Measurements from ENCODE around the gene MYO3B.

DNA sequence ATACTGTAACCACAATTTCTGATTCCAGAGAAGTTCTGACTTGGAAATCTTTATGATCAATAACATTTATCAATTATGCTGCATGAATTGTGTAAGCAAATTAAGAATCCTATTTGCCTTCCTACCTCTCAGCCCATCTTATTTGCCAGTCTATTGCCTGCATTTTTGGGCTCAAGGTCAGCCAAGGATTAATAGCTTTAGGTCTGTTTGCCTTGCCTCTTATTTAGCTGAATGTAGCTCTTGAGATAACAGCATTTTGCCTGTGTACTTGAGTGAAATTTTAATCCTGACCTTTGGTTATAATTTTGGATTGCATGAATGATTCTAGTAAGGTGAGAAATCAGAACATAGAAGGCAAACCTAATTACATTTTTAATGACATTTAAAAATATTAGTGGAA lies 51.2 kb downstream of the MYO3B start:
- TF ChIP-seq, protein P1, sequence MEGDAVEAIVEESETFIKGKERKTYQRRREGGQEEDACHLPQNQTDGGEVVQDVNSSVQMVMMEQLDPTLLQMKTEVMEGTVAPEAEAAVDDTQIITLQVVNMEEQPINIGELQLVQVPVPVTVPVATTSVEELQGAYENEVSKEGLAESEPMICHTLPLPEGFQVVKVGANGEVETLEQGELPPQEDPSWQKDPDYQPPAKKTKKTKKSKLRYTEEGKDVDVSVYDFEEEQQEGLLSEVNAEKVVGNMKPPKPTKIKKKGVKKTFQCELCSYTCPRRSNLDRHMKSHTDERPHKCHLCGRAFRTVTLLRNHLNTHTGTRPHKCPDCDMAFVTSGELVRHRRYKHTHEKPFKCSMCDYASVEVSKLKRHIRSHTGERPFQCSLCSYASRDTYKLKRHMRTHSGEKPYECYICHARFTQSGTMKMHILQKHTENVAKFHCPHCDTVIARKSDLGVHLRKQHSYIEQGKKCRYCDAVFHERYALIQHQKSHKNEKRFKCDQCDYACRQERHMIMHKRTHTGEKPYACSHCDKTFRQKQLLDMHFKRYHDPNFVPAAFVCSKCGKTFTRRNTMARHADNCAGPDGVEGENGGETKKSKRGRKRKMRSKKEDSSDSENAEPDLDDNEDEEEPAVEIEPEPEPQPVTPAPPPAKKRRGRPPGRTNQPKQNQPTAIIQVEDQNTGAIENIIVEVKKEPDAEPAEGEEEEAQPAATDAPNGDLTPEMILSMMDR (IDR thresholded peaks at IDR 0.05), result no peak
- TF ChIP-seq POLR2AphosphoS5 (IDR thresholded peaks at IDR 0.05) (no peak), POLR2A (IDR thresholded peaks at IDR 0.05) (no peak)
